Vagina (tissue), 2 donors: Measurements from ENCODE around the gene LDB1.

Experiments
- POLR2A ChIP-seq, 2 donors: fragments of 450-650 bp; IDR thresholded peaks; one replicate each; pipeline ENCODE4 v1.6.1; 2017; ENCODE audit warnings: antibody characterized with exemption in 2 of 2, mild to moderate bottlenecking in 2 of 2, moderate library complexity in 2 of 2
- POLR2AphosphoS5 ChIP-seq, 2 donors: sonication (generic); formaldehyde crosslinking; IDR thresholded peaks; one replicate each; pipeline ENCODE4 v1.9.0; 2017; ENCODE audit warnings: antibody characterized with exemption in 2 of 2, mild to moderate bottlenecking in 2 of 2, low read depth in 1 of 2; ENCODE audit not compliant: insufficient read depth in 1 of 2
- TF ChIP-seq, protein P1 (sequence below), 3 experiments: fragments of 450-650 bp in 2 of 3; fragments of 200-600 bp in 1 of 3; sonication (generic) in 1 of 3; IDR thresholded peaks; one replicate each; pipeline ENCODE4 v1.5.1; 2017 to 2019; ENCODE audit warnings: antibody characterized with exemption in 3 of 3, mild to moderate bottlenecking in 2 of 3, moderate library complexity in 2 of 3

DNA sequence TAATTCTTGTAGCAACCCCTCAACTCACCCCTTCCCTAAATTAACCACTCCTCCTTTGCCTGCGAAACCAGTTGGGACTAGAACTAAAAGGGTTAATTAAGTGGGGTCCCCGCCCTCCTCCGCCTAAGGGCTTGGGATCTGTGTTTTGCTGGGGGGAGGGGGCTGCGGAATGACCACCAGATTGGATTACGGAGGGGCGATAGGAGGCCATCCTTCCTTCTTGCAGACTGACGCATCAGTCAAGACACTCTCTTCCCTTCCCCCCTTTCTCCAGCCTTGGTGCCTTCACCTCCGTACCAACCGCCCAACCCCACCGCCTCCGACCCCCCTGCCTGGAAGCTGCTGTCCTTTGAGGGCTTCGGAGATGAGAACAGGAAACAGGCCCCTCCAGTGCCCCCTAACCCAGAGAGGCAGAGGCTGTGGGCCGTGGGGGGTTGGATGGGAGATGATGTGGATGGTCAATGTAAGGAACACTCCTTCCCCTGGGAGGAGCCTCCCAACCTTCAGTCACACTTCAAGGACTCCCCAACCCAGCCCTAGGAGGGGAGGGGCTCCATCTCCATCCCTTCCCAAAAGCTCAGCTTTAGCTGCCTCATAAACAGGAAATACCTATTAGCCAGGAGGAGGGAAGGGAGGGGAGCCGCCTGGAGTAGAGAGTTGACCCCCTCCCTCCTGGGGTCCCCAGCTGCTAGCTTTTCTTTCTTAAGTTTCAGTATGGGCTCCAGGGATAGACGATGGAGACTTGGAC, 997 bp upstream of the LDB1 start:
- TF ChIP-seq, protein P1, sequence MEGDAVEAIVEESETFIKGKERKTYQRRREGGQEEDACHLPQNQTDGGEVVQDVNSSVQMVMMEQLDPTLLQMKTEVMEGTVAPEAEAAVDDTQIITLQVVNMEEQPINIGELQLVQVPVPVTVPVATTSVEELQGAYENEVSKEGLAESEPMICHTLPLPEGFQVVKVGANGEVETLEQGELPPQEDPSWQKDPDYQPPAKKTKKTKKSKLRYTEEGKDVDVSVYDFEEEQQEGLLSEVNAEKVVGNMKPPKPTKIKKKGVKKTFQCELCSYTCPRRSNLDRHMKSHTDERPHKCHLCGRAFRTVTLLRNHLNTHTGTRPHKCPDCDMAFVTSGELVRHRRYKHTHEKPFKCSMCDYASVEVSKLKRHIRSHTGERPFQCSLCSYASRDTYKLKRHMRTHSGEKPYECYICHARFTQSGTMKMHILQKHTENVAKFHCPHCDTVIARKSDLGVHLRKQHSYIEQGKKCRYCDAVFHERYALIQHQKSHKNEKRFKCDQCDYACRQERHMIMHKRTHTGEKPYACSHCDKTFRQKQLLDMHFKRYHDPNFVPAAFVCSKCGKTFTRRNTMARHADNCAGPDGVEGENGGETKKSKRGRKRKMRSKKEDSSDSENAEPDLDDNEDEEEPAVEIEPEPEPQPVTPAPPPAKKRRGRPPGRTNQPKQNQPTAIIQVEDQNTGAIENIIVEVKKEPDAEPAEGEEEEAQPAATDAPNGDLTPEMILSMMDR (IDR thresholded peaks at IDR 0.05), result no peak
- TF ChIP-seq POLR2A (IDR thresholded peaks at IDR 0.05) (peak in 1 of 2 donors; percentile 84), POLR2AphosphoS5 (IDR thresholded peaks at IDR 0.05; ENCODE audit: insufficient read depth in 1 of 2, low read depth in 1 of 2) (peak; percentile 78 to 83)
